ENCODE measurements around the gene NT5C. TPM values are rescaled to one million over a fixed set of nuclear protein-coding genes. Genes with fewer than 3 reads are reported as not detected.

The NT5C gene
- total RNA-seq, 1 donor from 2014 or later, result 48.2 TPM

DNA sequence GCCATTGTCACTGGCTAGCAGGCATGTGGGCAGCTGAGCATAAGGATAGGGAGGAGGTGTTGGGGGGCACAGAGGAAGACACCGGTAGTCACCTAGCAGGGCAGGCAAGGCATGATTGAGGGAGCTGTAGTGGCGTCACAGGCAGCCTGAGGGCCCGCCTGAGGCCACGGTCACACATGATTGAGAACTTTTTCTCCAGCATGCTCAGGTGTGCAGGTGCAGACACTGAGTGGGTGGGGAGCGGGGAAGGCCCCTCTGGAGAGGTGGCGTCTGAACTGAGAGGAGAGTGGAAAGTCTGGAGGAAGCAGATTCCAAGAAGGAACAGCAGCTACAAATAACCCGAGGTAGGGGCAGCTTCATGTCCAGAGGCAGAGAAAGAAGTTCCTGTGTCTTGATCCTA lies 32.7 kb downstream of the NT5C start:
- Mint-ChIP-seq H3K4me3 (ENCODE audit: unreplicated experiment) (no peak overlapping the region), H3K27ac (ENCODE audit: unreplicated experiment) (no peak overlapping the region), H3K4me1 (ENCODE audit: unreplicated experiment) (peaks cover 7% of the 10 kb centered on the region), H3K27me3 (ENCODE audit: unreplicated experiment) (no peaks in the 10 kb centered on the region), H3K9me3 (ENCODE audit: unreplicated experiment) (no peaks in the 10 kb centered on the region), H3K36me3 (ENCODE audit: unreplicated experiment) (no peaks in the 10 kb centered on the region)
- TF ChIP-seq, protein P1, sequence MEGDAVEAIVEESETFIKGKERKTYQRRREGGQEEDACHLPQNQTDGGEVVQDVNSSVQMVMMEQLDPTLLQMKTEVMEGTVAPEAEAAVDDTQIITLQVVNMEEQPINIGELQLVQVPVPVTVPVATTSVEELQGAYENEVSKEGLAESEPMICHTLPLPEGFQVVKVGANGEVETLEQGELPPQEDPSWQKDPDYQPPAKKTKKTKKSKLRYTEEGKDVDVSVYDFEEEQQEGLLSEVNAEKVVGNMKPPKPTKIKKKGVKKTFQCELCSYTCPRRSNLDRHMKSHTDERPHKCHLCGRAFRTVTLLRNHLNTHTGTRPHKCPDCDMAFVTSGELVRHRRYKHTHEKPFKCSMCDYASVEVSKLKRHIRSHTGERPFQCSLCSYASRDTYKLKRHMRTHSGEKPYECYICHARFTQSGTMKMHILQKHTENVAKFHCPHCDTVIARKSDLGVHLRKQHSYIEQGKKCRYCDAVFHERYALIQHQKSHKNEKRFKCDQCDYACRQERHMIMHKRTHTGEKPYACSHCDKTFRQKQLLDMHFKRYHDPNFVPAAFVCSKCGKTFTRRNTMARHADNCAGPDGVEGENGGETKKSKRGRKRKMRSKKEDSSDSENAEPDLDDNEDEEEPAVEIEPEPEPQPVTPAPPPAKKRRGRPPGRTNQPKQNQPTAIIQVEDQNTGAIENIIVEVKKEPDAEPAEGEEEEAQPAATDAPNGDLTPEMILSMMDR (IDR thresholded peaks at IDR 0.05), result no peak
- DNase-seq (ENCODE audit: extremely low spot score, unreplicated experiment), result no peak

DNA sequence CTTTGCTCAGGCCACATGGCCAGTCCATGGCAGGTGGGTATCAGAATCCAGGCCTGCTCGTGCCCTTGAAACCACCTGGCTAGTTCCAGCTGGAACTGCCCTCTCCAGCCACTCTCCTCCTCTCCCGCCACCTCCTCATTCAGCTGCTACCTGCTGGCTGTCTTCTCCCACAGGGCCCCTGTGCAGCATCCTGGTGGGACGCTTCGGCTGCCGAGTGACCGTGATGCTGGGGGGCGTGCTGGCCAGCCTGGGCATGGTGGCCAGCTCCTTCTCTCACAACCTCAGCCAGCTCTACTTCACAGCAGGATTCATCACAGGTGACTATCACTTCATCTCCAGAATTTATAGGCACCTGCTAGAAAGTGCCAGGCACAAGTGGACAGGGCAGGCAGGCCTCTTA lies 33.7 kb downstream of the NT5C start:
- TF ChIP-seq, protein P1 (IDR thresholded peaks at IDR 0.05), result no peak
- Mint-ChIP-seq H3K4me3 (ENCODE audit: unreplicated experiment) (no peak overlapping the region), H3K9me3 (ENCODE audit: unreplicated experiment) (no peaks in the 10 kb centered on the region), H3K36me3 (ENCODE audit: unreplicated experiment) (no peaks in the 10 kb centered on the region), H3K4me1 (ENCODE audit: unreplicated experiment) (peaks cover 8% of the 10 kb centered on the region), H3K27ac (ENCODE audit: unreplicated experiment) (no peak overlapping the region), H3K27me3 (ENCODE audit: unreplicated experiment) (no peaks in the 10 kb centered on the region)
- DNase-seq (ENCODE audit: extremely low spot score, unreplicated experiment), result no peak

DNA sequence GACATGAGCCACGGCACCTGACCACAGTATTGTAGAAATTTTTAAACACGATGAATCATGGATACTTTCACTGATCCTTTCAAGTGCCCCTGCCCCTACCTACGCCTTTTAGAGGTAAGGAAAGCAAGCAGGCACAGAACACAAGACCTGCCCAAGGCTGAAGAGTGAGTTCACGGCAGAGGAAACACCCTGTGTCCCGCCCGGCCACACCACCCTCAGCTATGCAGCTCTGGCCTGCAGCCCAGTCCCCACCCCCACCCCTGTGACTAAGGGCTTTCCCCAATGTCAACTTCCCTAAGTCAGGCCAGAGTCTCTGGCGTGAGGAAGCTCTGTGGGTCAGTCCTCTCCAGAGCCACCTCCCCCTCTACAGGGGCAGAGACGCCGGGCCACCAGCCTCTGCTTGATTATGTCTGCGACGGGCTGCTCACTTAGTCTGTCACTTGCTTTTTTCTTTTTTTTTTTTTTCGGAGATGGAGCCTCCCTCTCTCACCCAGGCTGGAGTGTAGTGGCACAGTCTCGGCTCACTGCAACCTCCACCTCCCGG lies 35.4 kb downstream of the NT5C start:
- Mint-ChIP-seq H3K4me3 (ENCODE audit: unreplicated experiment) (no peak overlapping the region), H3K36me3 (ENCODE audit: unreplicated experiment) (no peaks in the 10 kb centered on the region), H3K27me3 (ENCODE audit: unreplicated experiment) (no peaks in the 10 kb centered on the region), H3K9me3 (ENCODE audit: unreplicated experiment) (no peaks in the 10 kb centered on the region), H3K4me1 (ENCODE audit: unreplicated experiment) (peaks cover 23% of the 10 kb centered on the region), H3K27ac (ENCODE audit: unreplicated experiment) (peak overlapping the region; percentile 8)
- DNase-seq (ENCODE audit: extremely low spot score, unreplicated experiment), result no peak
- TF ChIP-seq, protein P1 (IDR thresholded peaks at IDR 0.05), result no peak

DNA sequence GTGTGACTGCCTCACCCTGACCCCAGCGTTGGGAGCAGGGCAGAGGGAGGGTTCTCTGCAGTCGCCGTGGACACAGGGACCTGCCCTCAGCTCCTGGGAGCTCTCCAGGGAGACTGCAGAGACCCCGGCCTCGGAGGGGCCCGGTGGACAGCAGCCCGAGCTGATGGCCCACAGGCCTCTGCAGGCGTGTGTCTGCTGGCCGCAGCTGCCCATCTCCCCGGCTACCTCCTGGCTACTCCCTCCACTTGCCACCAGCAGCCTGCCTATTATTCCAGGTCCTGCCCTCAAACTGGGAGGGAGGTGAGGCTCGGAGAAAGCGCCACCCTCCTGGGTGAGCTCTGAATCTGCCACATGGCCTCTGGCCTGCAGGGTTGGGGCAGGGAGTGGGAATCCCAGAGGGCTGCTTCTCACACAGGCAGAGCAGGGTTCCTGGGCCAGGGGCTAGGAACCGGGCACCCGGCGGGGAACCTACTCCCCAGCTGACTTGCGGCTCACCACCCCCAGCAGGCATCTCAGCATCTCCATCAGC lies 36.6 kb downstream of the NT5C start:
- H3K36me3 Mint-ChIP-seq (ENCODE audit: unreplicated experiment), result no peaks in the 10 kb centered on the region
- TF ChIP-seq, protein P1 (IDR thresholded peaks at IDR 0.05), result no peak
- no peak overlapping the region for H3K27ac Mint-ChIP-seq (ENCODE audit: unreplicated experiment)
- peaks cover 33% of the 10 kb centered on the region for H3K4me1 Mint-ChIP-seq (ENCODE audit: unreplicated experiment)
- H3K9me3 Mint-ChIP-seq (ENCODE audit: unreplicated experiment), result no peaks in the 10 kb centered on the region
- no peak overlapping the region for H3K4me3 Mint-ChIP-seq (ENCODE audit: unreplicated experiment)
- no peaks in the 10 kb centered on the region for H3K27me3 Mint-ChIP-seq (ENCODE audit: unreplicated experiment)
- DNase-seq (ENCODE audit: extremely low spot score, unreplicated experiment), result no peak

DNA sequence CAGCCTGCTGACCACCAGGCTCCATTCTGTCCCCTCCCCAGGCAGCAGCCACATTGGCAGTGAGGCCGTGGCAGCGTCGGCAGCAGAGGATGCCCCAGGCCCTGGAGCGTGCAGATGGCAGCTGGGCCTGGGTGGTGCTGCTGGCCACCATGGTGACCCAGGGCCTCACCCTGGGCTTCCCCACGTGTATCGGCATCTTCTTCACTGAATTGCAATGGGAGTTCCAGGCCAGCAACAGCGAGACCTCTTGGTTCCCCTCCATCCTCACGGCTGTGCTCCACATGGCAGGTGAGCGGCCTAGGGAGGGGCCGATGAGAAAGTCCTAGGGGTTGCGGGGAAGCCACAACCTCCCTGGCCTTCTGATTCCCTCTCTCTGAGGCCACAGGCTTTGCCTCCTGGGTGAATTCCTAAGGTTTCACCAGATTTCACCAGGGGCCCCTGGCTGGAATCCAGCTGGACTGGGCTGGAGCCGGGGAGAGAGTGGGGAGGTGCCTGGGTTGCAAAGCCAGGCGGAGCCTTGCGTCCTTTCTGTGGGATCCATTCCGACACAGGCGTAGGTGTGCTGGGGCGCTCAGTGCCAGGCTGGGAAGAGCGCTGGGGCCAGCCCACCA lies 37.9 kb downstream of the NT5C start:
- Mint-ChIP-seq H3K27ac (ENCODE audit: unreplicated experiment) (no peak overlapping the region), H3K4me1 (ENCODE audit: unreplicated experiment) (peaks cover 43% of the 10 kb centered on the region), H3K27me3 (ENCODE audit: unreplicated experiment) (no peaks in the 10 kb centered on the region), H3K9me3 (ENCODE audit: unreplicated experiment) (no peaks in the 10 kb centered on the region), H3K36me3 (ENCODE audit: unreplicated experiment) (no peaks in the 10 kb centered on the region), H3K4me3 (ENCODE audit: unreplicated experiment) (no peak overlapping the region)
- DNase-seq (ENCODE audit: extremely low spot score, unreplicated experiment), result no peak
- TF ChIP-seq, protein P1 (IDR thresholded peaks at IDR 0.05), result no peak

Measured in osteocyte (in vitro differentiated cells).